Ishikawa (cell line): Measurements from ENCODE around the gene FSD2.

ENCODE experiments used
- CEBPB ChIP-seq: IDR thresholded peaks from 2 replicates; pipeline ENCODE4 v1.6.1; 2012
- CREB1 ChIP-seq: IDR thresholded peaks from 2 replicates; pipeline ENCODE4 v1.6.1; 2012; ENCODE audit warnings: low read depth
- EGR1 ChIP-seq: IDR thresholded peaks from 2 replicates; pipeline ENCODE4 v1.6.1; 2012
- FOXM1 ChIP-seq: IDR thresholded peaks from 2 replicates; pipeline ENCODE4 v1.6.1; 2012; ENCODE audit warnings: low read depth, borderline replicate concordance
- YY1 ChIP-seq: IDR thresholded peaks from 2 replicates; pipeline ENCODE4 v1.6.1; 2012; ENCODE audit warnings: low read depth
- TF ChIP-seq, protein P1 (sequence below): IDR thresholded peaks from 2 replicates; pipeline ENCODE4 v1.6.1; 2012; ENCODE audit warnings: low read depth, mild to moderate bottlenecking

- TF ChIP-seq CREB1: no peak
- no peak for TF ChIP-seq YY1
- no peak for TF ChIP-seq CEBPB
- no peak for TF ChIP-seq EGR1
- TF ChIP-seq, protein P1, sequence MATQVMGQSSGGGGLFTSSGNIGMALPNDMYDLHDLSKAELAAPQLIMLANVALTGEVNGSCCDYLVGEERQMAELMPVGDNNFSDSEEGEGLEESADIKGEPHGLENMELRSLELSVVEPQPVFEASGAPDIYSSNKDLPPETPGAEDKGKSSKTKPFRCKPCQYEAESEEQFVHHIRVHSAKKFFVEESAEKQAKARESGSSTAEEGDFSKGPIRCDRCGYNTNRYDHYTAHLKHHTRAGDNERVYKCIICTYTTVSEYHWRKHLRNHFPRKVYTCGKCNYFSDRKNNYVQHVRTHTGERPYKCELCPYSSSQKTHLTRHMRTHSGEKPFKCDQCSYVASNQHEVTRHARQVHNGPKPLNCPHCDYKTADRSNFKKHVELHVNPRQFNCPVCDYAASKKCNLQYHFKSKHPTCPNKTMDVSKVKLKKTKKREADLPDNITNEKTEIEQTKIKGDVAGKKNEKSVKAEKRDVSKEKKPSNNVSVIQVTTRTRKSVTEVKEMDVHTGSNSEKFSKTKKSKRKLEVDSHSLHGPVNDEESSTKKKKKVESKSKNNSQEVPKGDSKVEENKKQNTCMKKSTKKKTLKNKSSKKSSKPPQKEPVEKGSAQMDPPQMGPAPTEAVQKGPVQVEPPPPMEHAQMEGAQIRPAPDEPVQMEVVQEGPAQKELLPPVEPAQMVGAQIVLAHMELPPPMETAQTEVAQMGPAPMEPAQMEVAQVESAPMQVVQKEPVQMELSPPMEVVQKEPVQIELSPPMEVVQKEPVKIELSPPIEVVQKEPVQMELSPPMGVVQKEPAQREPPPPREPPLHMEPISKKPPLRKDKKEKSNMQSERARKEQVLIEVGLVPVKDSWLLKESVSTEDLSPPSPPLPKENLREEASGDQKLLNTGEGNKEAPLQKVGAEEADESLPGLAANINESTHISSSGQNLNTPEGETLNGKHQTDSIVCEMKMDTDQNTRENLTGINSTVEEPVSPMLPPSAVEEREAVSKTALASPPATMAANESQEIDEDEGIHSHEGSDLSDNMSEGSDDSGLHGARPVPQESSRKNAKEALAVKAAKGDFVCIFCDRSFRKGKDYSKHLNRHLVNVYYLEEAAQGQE: no peak
- TF ChIP-seq FOXM1: no peak
Measured at GRCh38 chr15:82848241-82848993, 42.5 kb upstream of the FSD2 start.
